ENCODE data around the gene DPH1.

Gene DPH1

GRCh38 chr17:2076087-2076984 lies 46.4 kb downstream of the DPH1 start:
- no peak overlapping the region for H3K4me3 ChIP-seq (ENCODE audit: low read depth in 1 of 2, low read length in 1 of 2)
- H3K36me3 ChIP-seq = peaks cover 38% of the 10 kb centered on the region
- H3K27ac ChIP-seq = no peak overlapping the region
- no peak for TF ChIP-seq CTCF (IDR thresholded peaks at IDR 0.05)
- no peaks in the 10 kb centered on the region for H3K9me3 ChIP-seq
- peaks cover 35 to 38% of the 10 kb centered on the region in 2 experiments for H3K4me1 ChIP-seq (ENCODE audit: control insufficient read depth in 1 of 2, insufficient read depth in 1 of 2, low read depth in 1 of 2, low read length in 1 of 2)
- H3K27me3 ChIP-seq = no peaks in the 10 kb centered on the region

GRCh38 chr17:2077040-2077439 lies 47.1 kb downstream of the DPH1 start:
- peaks cover 43% of the 10 kb centered on the region for H3K36me3 ChIP-seq
- H3K4me3 ChIP-seq (ENCODE audit: low read depth in 1 of 2, low read length in 1 of 2) = no peak overlapping the region
- H3K27ac ChIP-seq = no peak overlapping the region
- TF ChIP-seq CTCF (IDR thresholded peaks at IDR 0.05) = no peak
- H3K4me1 ChIP-seq (ENCODE audit: control insufficient read depth in 1 of 2, insufficient read depth in 1 of 2, low read depth in 1 of 2, low read length in 1 of 2) = peaks cover 30 to 31% of the 10 kb centered on the region in 2 experiments
- H3K27me3 ChIP-seq = no peaks in the 10 kb centered on the region
- no peaks in the 10 kb centered on the region for H3K9me3 ChIP-seq

GRCh38 chr17:2081564-2081963 lies 51.6 kb downstream of the DPH1 start:
- peaks cover 46 to 47% of the 10 kb centered on the region in 2 experiments for H3K4me1 ChIP-seq (ENCODE audit: control insufficient read depth in 1 of 2, insufficient read depth in 1 of 2, low read depth in 1 of 2, low read length in 1 of 2)
- peaks cover 40% of the 10 kb centered on the region for H3K36me3 ChIP-seq
- no peaks in the 10 kb centered on the region for H3K9me3 ChIP-seq
- H3K27me3 ChIP-seq = no peaks in the 10 kb centered on the region
- no peak for TF ChIP-seq CTCF (IDR thresholded peaks at IDR 0.05)
- no peak overlapping the region for H3K4me3 ChIP-seq (ENCODE audit: low read depth in 1 of 2, low read length in 1 of 2)
- no peak overlapping the region for H3K27ac ChIP-seq

GRCh38 chr17:2082003-2082781 lies 52.2 kb downstream of the DPH1 start:
- no peak for TF ChIP-seq CTCF (IDR thresholded peaks at IDR 0.05)
- Histone ChIP-seq H3K27me3 (no peaks in the 10 kb centered on the region), H3K4me1 (ENCODE audit: control insufficient read depth in 1 of 2, insufficient read depth in 1 of 2, low read depth in 1 of 2, low read length in 1 of 2) (peaks cover 50 to 53% of the 10 kb centered on the region in 2 experiments), H3K36me3 (peaks cover 34% of the 10 kb centered on the region), H3K4me3 (ENCODE audit: low read depth in 1 of 2, low read length in 1 of 2) (no peak overlapping the region), H3K27ac (no peak overlapping the region), H3K9me3 (no peaks in the 10 kb centered on the region)

- Histone ChIP-seq H3K4me3 (ENCODE audit: low read depth in 1 of 2, low read length in 1 of 2) (peak overlapping the region in 1 of 2 experiments; percentile 13), H3K9me3 (no peaks in the 10 kb centered on the region), H3K36me3 (peaks cover 21% of the 10 kb centered on the region), H3K27me3 (no peaks in the 10 kb centered on the region), H3K27ac (peak overlapping the region; percentile 79), H3K4me1 (ENCODE audit: control insufficient read depth in 1 of 2, insufficient read depth in 1 of 2, low read depth in 1 of 2, low read length in 1 of 2) (peaks cover 65 to 67% of the 10 kb centered on the region in 2 experiments)
- TF ChIP-seq CTCF (IDR thresholded peaks at IDR 0.05) = no peak
Measured at GRCh38 chr17:2083613-2084035, 53.7 kb downstream of the DPH1 start.

Data from neutrophil (primary cell).